GM18499 (cell line): Measurements from ENCODE around the gene PKD2L2.
"Not testable (repeated sequence)": the region's sequence is repeated elsewhere in the genome, so short reads cannot be mapped to it uniquely, and the experiment has no call there.

Source experiments
- ATAC-seq: cut with Tn5 transposase; IDR thresholded peaks from one replicate; pipeline ENCODE4 v1.9.1; 2021; ENCODE audit warnings: moderate number of reproducible peaks; ENCODE audit not compliant: insufficient read depth, unreplicated experiment

Gene PKD2L2

DNA sequence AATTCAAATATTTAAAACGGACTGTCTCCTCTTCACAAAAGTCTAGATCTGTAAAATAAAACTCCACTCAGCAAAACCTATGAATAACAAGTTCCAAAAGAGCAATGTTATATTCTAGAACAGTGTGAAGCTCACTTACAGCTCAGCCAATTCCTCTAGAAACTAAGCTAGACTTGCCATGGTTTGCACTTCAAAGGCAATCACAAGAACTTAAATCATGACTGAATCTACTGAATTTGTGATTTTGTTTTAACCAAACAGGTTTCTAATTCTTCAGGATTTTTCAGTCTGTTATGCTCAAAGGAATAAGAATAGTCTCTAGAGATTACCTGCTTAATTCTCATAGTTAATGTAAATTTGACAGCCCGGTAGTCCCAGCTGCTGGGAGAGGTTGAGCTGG lies 1.4 kb upstream of the PKD2L2 start:
- no peak for ATAC-seq

DNA sequence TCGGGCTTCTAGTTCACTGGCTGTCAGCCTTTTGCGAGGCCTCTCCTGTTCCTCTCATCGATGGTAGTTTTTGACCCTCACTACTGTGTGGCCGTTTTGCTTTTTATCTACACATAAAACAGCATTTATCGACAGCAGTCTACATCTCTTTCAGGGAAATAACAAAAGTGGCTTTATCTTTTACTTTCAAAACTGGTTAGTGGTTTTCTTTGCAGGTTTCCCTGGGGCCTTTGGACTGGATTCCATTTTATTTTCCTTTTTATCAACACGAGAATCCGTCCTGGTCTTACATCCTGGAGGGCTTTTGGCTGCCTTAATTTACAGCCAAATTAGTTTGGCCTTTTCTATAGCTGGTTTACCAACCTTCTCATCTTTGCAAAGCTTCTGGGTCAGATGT lies 793 bp upstream of the PKD2L2 start:
- ATAC-seq, result no peak

DNA sequence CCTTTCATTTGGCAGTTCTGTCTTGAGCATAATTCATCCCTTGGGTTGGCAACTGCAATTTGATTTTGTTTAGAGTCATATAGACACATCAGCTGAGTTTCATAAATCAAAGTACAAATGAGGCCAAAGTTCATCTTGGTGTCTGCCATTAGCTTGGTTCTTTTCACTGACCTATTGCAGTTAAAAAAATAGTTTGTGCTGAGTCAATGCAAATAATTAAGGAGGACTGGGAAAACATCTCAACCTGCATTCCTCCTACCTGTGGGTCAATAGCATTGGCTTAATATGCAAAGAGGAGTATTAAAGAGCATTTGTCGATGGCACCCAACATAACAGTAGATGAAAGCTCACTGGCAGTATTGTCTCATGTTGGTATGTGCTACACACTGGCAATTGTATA lies 1.6 kb downstream of the PKD2L2 start:
- ATAC-seq, result no peak

DNA sequence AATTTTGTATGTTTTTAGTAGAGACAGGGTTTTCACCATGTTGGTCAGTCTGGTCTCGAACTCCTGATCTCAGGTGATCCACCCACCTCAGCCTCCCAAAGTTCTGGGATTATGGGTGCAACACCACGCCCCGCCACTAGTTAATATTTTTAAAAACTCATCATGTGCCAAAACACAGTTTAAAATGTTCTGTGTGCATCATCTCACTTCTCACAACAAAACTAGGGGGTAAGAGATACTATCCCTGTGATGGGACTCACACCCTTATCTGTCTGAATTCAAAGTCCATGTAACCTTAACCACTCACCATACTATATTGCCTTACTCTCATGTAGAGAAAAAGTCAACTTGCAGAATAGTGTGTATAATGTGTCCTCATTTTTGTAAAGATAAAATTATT lies 2.6 kb downstream of the PKD2L2 start:
- no peak for ATAC-seq

- ATAC-seq, result no peak
These were observed 5.3 kb downstream of the PKD2L2 start for GRCh38 chr5:137894586-137894985.

- no peak for ATAC-seq
These were observed 7.3 kb downstream of the PKD2L2 start for GRCh38 chr5:137896560-137896959.

DNA sequence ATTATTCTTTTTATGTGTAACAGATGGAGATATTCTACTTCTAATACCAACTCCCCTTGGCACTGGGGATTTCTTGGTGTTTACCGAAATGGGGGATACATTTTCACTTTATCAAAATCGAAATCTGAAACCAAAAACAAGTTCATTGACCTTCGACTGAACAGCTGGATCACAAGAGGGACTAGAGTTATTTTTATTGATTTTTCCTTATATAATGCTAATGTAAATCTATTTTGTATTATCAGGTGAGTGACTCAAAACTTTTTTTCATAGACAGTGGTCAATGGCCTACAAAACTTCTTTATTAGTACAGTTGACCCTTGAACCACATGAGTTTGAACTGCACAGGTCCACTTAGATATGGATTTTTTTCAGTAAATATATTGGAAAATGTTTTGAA lies 10.2 kb downstream of the PKD2L2 start:
- no peak for ATAC-seq

DNA sequence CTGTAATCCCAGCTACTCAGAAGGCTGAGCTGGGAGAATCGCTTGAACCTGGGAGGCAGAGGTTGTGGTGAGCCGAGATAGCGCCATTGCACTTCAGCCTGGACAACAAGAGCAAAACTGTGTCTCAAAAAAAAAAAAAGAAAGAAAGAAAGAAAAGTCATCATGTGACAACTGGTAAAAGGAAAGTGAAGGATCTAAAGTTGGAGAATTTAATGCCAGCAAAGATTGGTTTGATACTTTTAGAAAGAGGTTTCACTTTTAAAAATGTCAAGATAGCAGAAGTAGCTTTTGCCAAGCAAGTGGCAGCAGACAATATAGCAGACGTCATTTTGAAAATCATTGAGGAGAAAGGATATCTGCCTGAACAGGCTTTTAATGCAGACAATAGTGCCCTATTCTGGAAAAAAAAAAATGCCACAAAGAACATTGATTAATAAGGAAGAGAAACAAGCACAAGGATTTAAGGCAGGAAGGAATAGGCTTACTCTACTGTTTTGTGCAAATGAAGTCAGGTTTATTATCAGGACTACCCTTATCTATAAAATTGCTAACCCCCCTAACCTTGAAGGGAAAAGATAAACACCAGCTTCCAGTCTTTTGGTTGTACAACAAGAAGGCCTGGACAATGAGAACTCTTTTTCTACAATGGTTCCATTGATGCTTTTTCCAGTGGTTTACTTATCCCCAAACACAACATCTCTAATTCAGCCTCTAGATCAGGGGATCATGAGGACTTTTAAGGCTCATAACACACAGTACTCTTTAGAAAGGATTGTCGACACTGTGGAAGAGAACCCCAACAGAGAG lies 12.0 kb downstream of the PKD2L2 start:
- ATAC-seq, result no peak

- ATAC-seq, result no peak
These were observed 13.3 kb downstream of the PKD2L2 start for GRCh38 chr5:137902408-137903133.

DNA sequence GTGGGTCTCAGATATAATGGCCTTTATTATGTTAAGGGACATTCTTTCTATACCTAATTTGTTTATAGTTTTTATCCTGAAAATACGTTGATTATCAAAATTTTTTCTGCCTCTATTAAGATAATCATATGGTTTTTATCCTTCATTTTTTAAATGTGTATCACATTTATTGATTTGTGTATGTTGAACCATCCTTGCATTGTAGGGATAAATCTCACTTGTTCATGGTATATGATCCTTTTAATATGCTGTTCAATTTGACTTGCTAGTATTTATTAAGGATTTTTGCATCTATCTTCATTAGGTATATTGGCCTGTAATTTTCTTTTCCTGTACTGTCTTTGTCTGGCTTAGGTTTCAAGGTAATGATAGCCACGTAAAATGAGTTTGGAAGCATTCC lies 25.5 kb downstream of the PKD2L2 start:
- ATAC-seq, result no peak

DNA sequence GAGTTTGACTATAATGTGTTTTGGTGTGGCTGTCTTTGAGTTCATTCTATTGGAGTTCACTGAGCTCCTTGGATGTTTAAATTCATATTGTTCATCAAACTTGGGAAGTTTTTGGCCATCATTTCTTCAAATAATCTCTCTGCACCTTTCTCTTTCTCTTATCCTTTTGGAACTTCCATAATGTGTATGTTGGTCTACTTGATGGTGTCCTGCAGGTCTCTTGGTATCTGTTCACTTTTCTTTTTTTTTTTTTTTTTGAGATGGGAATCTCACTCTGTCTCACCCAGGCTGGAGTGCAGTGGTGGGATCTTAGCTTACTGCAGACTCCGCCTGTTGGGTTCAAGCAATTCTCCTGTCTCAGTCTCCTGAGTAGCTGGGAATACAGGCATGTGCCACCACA lies 27.7 kb downstream of the PKD2L2 start:
- ATAC-seq, result no peak

DNA sequence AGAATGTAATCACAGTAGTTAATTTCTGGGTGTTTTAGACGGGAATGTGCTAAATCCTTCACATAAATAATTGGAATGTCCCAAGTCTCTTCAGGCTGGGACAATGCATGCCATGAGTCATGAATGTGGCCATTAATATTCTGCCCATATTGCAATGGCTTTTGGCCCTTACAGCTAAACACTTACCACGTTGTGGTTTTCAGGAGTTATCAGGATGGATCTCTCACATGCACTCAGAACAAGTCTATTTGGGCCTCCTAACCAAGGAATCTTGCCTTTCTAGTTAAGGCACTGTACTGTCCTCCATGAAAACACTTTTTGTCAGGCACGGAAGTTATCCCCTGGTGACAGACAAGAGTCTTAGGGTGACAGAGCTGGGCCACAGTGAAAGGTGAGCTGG lies 32.7 kb downstream of the PKD2L2 start:
- ATAC-seq, result no peak

GRCh38 chr5:137923856-137924255 lies 34.6 kb downstream of the PKD2L2 start:
- no peak for ATAC-seq

- ATAC-seq, result no peak
These were observed 43.5 kb downstream of the PKD2L2 start for GRCh38 chr5:137932800-137933199.

DNA sequence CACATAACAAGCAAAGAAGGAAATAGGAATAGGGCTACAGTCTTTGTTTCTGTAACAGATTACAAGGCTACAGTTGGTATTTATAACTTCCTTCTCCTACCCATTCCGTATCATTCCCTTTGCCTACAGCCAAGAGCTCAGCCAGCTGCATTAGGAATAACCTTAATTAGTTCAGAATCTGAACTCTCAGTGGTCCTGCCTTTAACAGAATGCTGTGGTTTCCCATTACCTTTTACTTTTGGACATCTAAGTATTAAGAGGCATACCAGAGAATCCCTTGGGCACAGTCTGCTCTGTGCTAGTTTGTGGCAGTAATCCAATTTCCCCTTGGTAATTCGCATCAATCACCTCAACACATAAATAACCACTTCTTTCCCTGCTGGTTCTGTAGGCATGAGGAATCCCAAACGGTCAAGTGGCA lies 44.2 kb downstream of the PKD2L2 start:
- ATAC-seq, result no peak

DNA sequence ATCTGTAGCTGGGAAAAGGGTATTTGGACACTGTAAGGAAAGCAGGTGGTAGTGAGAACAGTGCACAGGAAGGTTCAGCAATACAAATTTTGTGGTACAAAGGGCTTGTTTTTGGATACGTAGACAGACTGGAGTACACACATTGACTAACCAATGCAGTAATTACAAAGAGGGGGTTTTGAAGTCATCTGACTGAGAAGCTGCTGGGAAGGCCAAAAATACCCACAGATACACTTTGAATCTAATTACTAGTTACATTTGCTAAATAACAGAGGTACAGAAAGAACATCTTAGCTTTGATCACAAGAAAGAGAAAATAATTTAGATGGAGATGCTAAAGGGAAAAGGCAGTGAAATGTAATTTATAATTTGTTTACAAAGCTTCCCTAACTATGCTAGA lies 45.9 kb downstream of the PKD2L2 start:
- no peak for ATAC-seq

GRCh38 chr5:137935694-137936093 lies 46.4 kb downstream of the PKD2L2 start:
- no peak for ATAC-seq

- ATAC-seq, result no peak
These were observed 48.9 kb downstream of the PKD2L2 start for GRCh38 chr5:137937994-137938750.

DNA sequence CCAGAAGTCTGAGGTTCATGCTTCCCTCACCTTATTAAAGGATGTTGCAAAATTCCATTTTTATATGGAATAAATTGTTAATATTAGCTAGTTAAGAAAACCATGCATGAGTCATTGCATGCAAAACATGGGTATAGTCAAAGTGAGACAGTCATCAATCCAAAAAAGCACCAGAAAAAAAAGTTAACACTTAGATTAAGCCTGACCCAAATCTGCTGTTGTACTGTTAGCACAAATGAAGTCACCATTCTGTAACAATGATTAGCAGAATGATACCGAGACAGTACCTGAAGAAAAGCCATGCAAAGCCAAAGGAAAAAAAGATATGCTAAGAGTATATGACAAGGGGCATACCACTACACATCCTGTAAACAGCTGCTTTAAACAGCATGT lies 49.5 kb downstream of the PKD2L2 start:
- no peak for ATAC-seq

GRCh38 chr5:137939331-137939730 lies 50.1 kb downstream of the PKD2L2 start:
- no peak for ATAC-seq

DNA sequence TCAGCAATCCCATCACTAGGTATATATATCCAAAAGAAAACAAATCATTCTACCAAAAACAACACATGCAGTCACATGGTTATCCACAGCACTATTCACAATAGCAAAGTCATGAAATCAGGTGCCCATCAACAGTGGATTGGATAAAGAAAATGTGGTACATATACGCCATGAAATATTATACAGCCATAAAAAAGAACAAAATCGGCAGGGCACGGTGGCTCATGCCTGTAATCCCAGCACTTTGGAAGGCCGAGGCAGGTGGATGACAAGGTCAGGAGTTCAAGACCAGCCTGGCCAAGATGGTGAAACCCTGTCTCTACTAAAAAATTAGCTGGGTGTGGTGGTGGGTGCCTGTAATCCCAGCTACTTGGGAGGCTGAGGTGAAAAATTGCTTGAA lies 55.0 kb downstream of the PKD2L2 start:
- not testable (repeated sequence) for ATAC-seq
